H1 (cell line): Measurements from ENCODE around the gene KRT84.

Source experiments
- ATF3 ChIP-seq: IDR thresholded peaks from 2 replicates; pipeline ENCODE4 v1.6.1; 2011; ENCODE audit warnings: low read depth, mild to moderate bottlenecking, low read length; ENCODE audit not compliant: insufficient read depth
- BACH1 ChIP-seq: IDR thresholded peaks from 2 replicates; pipeline ENCODE4 v1.6.1; 2012; ENCODE audit warnings: low read length, improper control_type of control experiment
- EP300 ChIP-seq, 2 experiments: IDR thresholded peaks; 1 replicate in 1 of 2; 2 replicates in 1 of 2; pipeline ENCODE4 v1.6.1; 2011 to 2012; ENCODE audit warnings: low read depth in 2 of 2, low read length in 2 of 2, mild to moderate bottlenecking in 2 of 2, borderline replicate concordance in 1 of 2, inconsistent platforms in 1 of 2, moderate library complexity in 1 of 2
- EZH2 ChIP-seq: fragments of 200-600 bp; sonication (generic); IDR thresholded peaks from 2 replicates; pipeline ENCODE4 v1.7.1; 2012; ENCODE audit warnings: low read depth, mild to moderate bottlenecking, moderate library complexity, low read length, inconsistent platforms; ENCODE audit not compliant: severe bottlenecking
- JUN ChIP-seq: IDR thresholded peaks from 2 replicates; pipeline ENCODE4 v1.6.1; 2011; ENCODE audit warnings: low read depth, mild to moderate bottlenecking, improper control_type of control experiment, low read length
- JUND ChIP-seq: IDR thresholded peaks from 2 replicates; pipeline ENCODE4 v1.6.1; 2011; ENCODE audit warnings: mild to moderate bottlenecking, improper control_type of control experiment, low read length
- PHF8 ChIP-seq: fragments of 200-600 bp; sonication (generic); conservative IDR thresholded peaks from 2 replicates; pipeline ENCODE4 v1.7.1; 2012; ENCODE audit warnings: low read depth, mild to moderate bottlenecking, inconsistent platforms, low read length, moderate library complexity
- POLR2A ChIP-seq, 2 experiments: IDR thresholded peaks; 1 replicate in 1 of 2; 2 replicates in 1 of 2; pipeline ENCODE4 v1.6.1; 2011; ENCODE audit warnings: low read depth in 2 of 2, low read length in 2 of 2, mild to moderate bottlenecking in 2 of 2; ENCODE audit errors: control extremely low read depth in 1 of 2
- SP1 ChIP-seq: IDR thresholded peaks from 2 replicates; pipeline ENCODE4 v1.6.1; 2011; ENCODE audit warnings: low read depth, low read length
- TCF12 ChIP-seq: IDR thresholded peaks from 2 replicates; pipeline ENCODE4 v1.6.1; 2011; ENCODE audit warnings: low read depth, mild to moderate bottlenecking, low read length
- TF ChIP-seq, protein P1 (sequence below), 3 experiments: IDR thresholded peaks; 1 replicate in 2 of 3; 2 replicates in 1 of 3; pipeline versions ENCODE4 v1.5.1 to v1.6.1; 2011; ENCODE audit warnings: low read length in 3 of 3, mild to moderate bottlenecking in 3 of 3, inconsistent platforms in 2 of 3, low read depth in 1 of 3, moderate library complexity in 1 of 3; ENCODE audit not compliant: insufficient read depth in 1 of 3; ENCODE audit errors: control extremely low read depth in 1 of 3
- TF ChIP-seq, protein P2 (sequence below): IDR thresholded peaks from 2 replicates; pipeline ENCODE4 v1.6.1; 2011; ENCODE audit warnings: low read length, improper control_type of control experiment
- TF ChIP-seq, protein P3 (sequence below): fragments of 300-600 bp; sonication (generic); IDR thresholded peaks from 2 replicates; pipeline ENCODE4 v1.7.1; 2012; ENCODE audit warnings: low read length, moderate library complexity, mild to moderate bottlenecking, inconsistent platforms; ENCODE audit not compliant: insufficient replicate concordance

DNA sequence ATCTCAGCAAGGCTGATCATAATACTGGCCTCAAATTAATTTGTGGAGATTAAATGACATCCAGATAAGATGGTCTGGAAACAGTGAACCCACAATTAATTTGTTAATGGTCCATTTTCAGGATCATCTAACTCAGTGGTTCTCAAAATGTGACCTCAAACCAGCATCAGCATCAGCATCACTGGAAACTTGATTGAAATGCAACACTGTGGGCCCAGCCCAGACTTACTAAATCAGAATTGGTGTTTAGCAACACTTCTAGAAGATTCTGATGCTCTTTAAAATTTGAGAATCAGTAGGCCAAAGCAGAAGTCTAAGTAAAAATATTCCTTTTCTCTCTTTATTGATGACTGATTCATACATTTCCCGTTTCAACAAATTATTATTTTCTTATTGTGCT is 31.3 kb upstream of the KRT84 start:
- TF ChIP-seq, protein P1, sequence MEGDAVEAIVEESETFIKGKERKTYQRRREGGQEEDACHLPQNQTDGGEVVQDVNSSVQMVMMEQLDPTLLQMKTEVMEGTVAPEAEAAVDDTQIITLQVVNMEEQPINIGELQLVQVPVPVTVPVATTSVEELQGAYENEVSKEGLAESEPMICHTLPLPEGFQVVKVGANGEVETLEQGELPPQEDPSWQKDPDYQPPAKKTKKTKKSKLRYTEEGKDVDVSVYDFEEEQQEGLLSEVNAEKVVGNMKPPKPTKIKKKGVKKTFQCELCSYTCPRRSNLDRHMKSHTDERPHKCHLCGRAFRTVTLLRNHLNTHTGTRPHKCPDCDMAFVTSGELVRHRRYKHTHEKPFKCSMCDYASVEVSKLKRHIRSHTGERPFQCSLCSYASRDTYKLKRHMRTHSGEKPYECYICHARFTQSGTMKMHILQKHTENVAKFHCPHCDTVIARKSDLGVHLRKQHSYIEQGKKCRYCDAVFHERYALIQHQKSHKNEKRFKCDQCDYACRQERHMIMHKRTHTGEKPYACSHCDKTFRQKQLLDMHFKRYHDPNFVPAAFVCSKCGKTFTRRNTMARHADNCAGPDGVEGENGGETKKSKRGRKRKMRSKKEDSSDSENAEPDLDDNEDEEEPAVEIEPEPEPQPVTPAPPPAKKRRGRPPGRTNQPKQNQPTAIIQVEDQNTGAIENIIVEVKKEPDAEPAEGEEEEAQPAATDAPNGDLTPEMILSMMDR (IDR thresholded peaks at IDR 0.05; ENCODE audit: control extremely low read depth in 1 of 3, insufficient read depth in 1 of 3, low read depth in 1 of 3, low read length in 3 of 3) = no peak
- TF ChIP-seq JUND (no peak), POLR2A (IDR thresholded peaks at IDR 0.05; ENCODE audit: control extremely low read depth in 1 of 2, low read depth in 2 of 2, low read length in 2 of 2) (no peak), EZH2 (no peak), JUN (no peak), TCF12 (no peak), SP1 (no peak), BACH1 (no peak), PHF8 (no peak), EP300 (IDR thresholded peaks at IDR 0.05; ENCODE audit: borderline replicate concordance in 1 of 2, low read depth in 2 of 2, low read length in 2 of 2) (no peak), ATF3 (no peak)
- TF ChIP-seq, protein P2, sequence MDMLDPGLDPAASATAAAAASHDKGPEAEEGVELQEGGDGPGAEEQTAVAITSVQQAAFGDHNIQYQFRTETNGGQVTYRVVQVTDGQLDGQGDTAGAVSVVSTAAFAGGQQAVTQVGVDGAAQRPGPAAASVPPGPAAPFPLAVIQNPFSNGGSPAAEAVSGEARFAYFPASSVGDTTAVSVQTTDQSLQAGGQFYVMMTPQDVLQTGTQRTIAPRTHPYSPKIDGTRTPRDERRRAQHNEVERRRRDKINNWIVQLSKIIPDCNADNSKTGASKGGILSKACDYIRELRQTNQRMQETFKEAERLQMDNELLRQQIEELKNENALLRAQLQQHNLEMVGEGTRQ = no peak
- TF ChIP-seq, protein P3, sequence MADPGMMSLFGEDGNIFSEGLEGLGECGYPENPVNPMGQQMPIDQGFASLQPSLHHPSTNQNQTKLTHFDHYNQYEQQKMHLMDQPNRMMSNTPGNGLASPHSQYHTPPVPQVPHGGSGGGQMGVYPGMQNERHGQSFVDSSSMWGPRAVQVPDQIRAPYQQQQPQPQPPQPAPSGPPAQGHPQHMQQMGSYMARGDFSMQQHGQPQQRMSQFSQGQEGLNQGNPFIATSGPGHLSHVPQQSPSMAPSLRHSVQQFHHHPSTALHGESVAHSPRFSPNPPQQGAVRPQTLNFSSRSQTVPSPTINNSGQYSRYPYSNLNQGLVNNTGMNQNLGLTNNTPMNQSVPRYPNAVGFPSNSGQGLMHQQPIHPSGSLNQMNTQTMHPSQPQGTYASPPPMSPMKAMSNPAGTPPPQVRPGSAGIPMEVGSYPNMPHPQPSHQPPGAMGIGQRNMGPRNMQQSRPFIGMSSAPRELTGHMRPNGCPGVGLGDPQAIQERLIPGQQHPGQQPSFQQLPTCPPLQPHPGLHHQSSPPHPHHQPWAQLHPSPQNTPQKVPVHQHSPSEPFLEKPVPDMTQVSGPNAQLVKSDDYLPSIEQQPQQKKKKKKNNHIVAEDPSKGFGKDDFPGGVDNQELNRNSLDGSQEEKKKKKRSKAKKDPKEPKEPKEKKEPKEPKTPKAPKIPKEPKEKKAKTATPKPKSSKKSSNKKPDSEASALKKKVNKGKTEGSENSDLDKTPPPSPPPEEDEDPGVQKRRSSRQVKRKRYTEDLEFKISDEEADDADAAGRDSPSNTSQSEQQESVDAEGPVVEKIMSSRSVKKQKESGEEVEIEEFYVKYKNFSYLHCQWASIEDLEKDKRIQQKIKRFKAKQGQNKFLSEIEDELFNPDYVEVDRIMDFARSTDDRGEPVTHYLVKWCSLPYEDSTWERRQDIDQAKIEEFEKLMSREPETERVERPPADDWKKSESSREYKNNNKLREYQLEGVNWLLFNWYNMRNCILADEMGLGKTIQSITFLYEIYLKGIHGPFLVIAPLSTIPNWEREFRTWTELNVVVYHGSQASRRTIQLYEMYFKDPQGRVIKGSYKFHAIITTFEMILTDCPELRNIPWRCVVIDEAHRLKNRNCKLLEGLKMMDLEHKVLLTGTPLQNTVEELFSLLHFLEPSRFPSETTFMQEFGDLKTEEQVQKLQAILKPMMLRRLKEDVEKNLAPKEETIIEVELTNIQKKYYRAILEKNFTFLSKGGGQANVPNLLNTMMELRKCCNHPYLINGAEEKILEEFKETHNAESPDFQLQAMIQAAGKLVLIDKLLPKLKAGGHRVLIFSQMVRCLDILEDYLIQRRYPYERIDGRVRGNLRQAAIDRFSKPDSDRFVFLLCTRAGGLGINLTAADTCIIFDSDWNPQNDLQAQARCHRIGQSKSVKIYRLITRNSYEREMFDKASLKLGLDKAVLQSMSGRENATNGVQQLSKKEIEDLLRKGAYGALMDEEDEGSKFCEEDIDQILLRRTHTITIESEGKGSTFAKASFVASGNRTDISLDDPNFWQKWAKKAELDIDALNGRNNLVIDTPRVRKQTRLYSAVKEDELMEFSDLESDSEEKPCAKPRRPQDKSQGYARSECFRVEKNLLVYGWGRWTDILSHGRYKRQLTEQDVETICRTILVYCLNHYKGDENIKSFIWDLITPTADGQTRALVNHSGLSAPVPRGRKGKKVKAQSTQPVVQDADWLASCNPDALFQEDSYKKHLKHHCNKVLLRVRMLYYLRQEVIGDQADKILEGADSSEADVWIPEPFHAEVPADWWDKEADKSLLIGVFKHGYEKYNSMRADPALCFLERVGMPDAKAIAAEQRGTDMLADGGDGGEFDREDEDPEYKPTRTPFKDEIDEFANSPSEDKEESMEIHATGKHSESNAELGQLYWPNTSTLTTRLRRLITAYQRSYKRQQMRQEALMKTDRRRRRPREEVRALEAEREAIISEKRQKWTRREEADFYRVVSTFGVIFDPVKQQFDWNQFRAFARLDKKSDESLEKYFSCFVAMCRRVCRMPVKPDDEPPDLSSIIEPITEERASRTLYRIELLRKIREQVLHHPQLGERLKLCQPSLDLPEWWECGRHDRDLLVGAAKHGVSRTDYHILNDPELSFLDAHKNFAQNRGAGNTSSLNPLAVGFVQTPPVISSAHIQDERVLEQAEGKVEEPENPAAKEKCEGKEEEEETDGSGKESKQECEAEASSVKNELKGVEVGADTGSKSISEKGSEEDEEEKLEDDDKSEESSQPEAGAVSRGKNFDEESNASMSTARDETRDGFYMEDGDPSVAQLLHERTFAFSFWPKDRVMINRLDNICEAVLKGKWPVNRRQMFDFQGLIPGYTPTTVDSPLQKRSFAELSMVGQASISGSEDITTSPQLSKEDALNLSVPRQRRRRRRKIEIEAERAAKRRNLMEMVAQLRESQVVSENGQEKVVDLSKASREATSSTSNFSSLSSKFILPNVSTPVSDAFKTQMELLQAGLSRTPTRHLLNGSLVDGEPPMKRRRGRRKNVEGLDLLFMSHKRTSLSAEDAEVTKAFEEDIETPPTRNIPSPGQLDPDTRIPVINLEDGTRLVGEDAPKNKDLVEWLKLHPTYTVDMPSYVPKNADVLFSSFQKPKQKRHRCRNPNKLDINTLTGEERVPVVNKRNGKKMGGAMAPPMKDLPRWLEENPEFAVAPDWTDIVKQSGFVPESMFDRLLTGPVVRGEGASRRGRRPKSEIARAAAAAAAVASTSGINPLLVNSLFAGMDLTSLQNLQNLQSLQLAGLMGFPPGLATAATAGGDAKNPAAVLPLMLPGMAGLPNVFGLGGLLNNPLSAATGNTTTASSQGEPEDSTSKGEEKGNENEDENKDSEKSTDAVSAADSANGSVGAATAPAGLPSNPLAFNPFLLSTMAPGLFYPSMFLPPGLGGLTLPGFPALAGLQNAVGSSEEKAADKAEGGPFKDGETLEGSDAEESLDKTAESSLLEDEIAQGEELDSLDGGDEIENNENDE = no peak
